Endothelial cell of umbilical vein (primary cell): ENCODE data around the gene RANGAP1. TPM values are rescaled to one million over a fixed set of nuclear protein-coding genes. Genes with fewer than 3 reads are reported as not detected.

Experiments
- BruUV-seq: library from RNA; stranded (reverse); fragments of 400-500 nt; replicated peaks from 2 replicates; lab custom pipeline; 2021; lab: Mats Ljungman, UMichigan
- CTCF ChIA-PET: fragments of 300-600, 350-600 bp; sonication (Branson Sonifier 250); formaldehyde crosslinking; loops from one replicate; lab custom pipeline; 2021; ENCODE audit warnings: antibody characterized with exemption, inconsistent platforms; lab: Charles Lee
- POLR2A ChIA-PET: fragments of 300-600, 350-600 bp; sonication (Branson Sonifier 250); formaldehyde crosslinking; loops from one replicate; lab custom pipeline; 2021; ENCODE audit warnings: antibody characterized with exemption, inconsistent platforms; lab: Charles Lee
- DNase-seq: peaks from one replicate; pipeline ENCODE4 v3.0.0-alpha.2; 2011; ENCODE audit warnings: low read depth, low spot score
- FAIRE-seq: peaks from 2 replicates; lab custom pipeline; 2011; peaks lifted over from hg19 to GRCh38; lab: Jason Lieb, UNC
- H2AFZ ChIP-seq: 2 replicates; pipeline ENCODE4 v1.6.0; 2012; ENCODE audit warnings: low read depth, low read length, control low read depth, inconsistent platforms
- H3K27ac ChIP-seq: 2 replicates; pipeline ENCODE4 v1.5.1; 2011; ENCODE audit warnings: low read depth, mild to moderate bottlenecking, control low read depth, low read length, moderate library complexity; ENCODE audit not compliant: insufficient read depth
- H3K27me3 ChIP-seq, 2 experiments: 2 replicates each; pipeline versions ENCODE4 v1.6.0 to v1.6.1; 2011; ENCODE audit warnings: low read length in 2 of 2, mixed read lengths in 1 of 2; ENCODE audit not compliant: control insufficient read depth in 2 of 2, insufficient read depth in 2 of 2
- H3K36me3 ChIP-seq, 2 experiments: 2 replicates in 1 of 2; 3 replicates in 1 of 2; pipeline ENCODE4 v1.5.1; 2011; ENCODE audit warnings: low read length in 2 of 2, mild to moderate bottlenecking in 1 of 2, moderate library complexity in 1 of 2; ENCODE audit not compliant: control insufficient read depth in 2 of 2, insufficient read depth in 2 of 2; ENCODE audit errors: extremely low read depth in 1 of 2
- H3K4me1 ChIP-seq: 3 replicates; pipeline ENCODE4 v1.5.1; 2011; ENCODE audit warnings: mild to moderate bottlenecking, low read length; ENCODE audit not compliant: control insufficient read depth, insufficient read depth; ENCODE audit errors: extremely low read depth
- H3K4me2 ChIP-seq: 2 replicates; pipeline ENCODE4 v1.6.1; 2011; ENCODE audit warnings: low read length, control low read depth, mixed read lengths; ENCODE audit not compliant: insufficient read depth
- H3K4me3 ChIP-seq, 3 experiments: fragments of 200-600 bp in 1 of 3; sonication (generic), shearing (Covaris generic) in 1 of 3; replicated peaks in 1 of 3; 2 replicates each; pipeline ENCODE4 v1.5.1; 2011 to 2016; ENCODE audit warnings: control low read depth in 3 of 3, low read length in 3 of 3, mild to moderate bottlenecking in 2 of 3, inconsistent platforms in 1 of 3, low read depth in 1 of 3, moderate library complexity in 1 of 3; ENCODE audit not compliant: insufficient read depth in 1 of 3
- H3K79me2 ChIP-seq: 2 replicates; pipeline ENCODE4 v1.6.0; 2012; ENCODE audit warnings: low read length, inconsistent platforms; ENCODE audit not compliant: control insufficient read depth, insufficient read depth
- H3K9ac ChIP-seq: replicated peaks from 2 replicates; pipeline ENCODE3; 2011; ENCODE audit warnings: low read length, control low read depth; ENCODE audit not compliant: insufficient read depth; ENCODE audit errors: extremely low read depth
- H3K9me1 ChIP-seq: replicated peaks from 3 replicates; pipeline ENCODE4 v1.6.0; 2011; ENCODE audit warnings: mild to moderate bottlenecking, low read length; ENCODE audit not compliant: control insufficient read depth, insufficient read depth; ENCODE audit errors: extremely low read depth
- H3K9me3 ChIP-seq: replicated peaks from 2 replicates; pipeline ENCODE4 v1.5.1; 2012; ENCODE audit warnings: low read length, inconsistent platforms; ENCODE audit not compliant: control insufficient read depth, insufficient read depth
- H4K20me1 ChIP-seq: replicated peaks from 2 replicates; pipeline ENCODE3; 2011; ENCODE audit warnings: mild to moderate bottlenecking, low read length; ENCODE audit not compliant: control insufficient read depth, insufficient read depth; ENCODE audit errors: extremely low read depth
- CTCF ChIP-seq, 2 donors: IDR thresholded peaks; 1 replicate in 1 of 2; 2 replicates in 1 of 2; pipeline ENCODE4 v1.5.1; 2011; ENCODE audit warnings: low read length in 2 of 2, mild to moderate bottlenecking in 2 of 2, moderate library complexity in 2 of 2, control low read depth in 1 of 2, inconsistent platforms in 1 of 2, low read depth in 1 of 2; ENCODE audit not compliant: insufficient read depth in 1 of 2; ENCODE audit errors: extremely low read depth in 1 of 2
- EZH2 ChIP-seq: IDR thresholded peaks from 2 replicates; pipeline ENCODE4 v1.6.1; 2012; ENCODE audit warnings: borderline replicate concordance, low read depth, mild to moderate bottlenecking, moderate library complexity, low read length, inconsistent platforms; ENCODE audit not compliant: severe bottlenecking
- FOS ChIP-seq: IDR thresholded peaks from 2 replicates; pipeline ENCODE4 v1.6.1; 2011; ENCODE audit warnings: mild to moderate bottlenecking, low read length, moderate library complexity, borderline replicate concordance; ENCODE audit not compliant: insufficient read depth
- GATA2 ChIP-seq: IDR thresholded peaks from 2 replicates; pipeline ENCODE4 v1.7.0; 2011; ENCODE audit warnings: low read depth, mild to moderate bottlenecking, moderate library complexity, mixed read lengths, low read length; ENCODE audit not compliant: insufficient read length, insufficient read depth
- JUN ChIP-seq: IDR thresholded peaks from 2 replicates; pipeline ENCODE4 v1.6.1; 2011; ENCODE audit warnings: borderline replicate concordance, low read depth; ENCODE audit not compliant: insufficient read length, insufficient read depth
- MYC ChIP-seq: IDR thresholded peaks from one replicate; pipeline ENCODE4 v1.6.1; 2011; ENCODE audit warnings: mild to moderate bottlenecking, low read depth, low read length
- POLR2A ChIP-seq: IDR thresholded peaks from 2 replicates; pipeline ENCODE4 v1.6.1; 2012; ENCODE audit warnings: low read depth, mild to moderate bottlenecking, control low read depth, low read length
- POLR2AphosphoS5 ChIP-seq: IDR thresholded peaks from 2 replicates; pipeline ENCODE4 v1.6.1; 2012; ENCODE audit warnings: low read depth, mild to moderate bottlenecking, control low read depth, low read length, moderate library complexity; ENCODE audit not compliant: insufficient read depth
- dilution Hi-C: fragments of 300-500 bp; cut with MboI; formaldehyde crosslinking; loops from one replicate; pipeline ENCODE4 v1.15.0; 2019; ENCODE audit warnings: low sequenced_read_pairs; ENCODE audit not compliant: extremely low pct_ligation_motif_present
- intact Hi-C: fragments of 100-400 bp; cut with micrococcal nuclease; formaldehyde crosslinking; loops from one replicate; pipeline ENCODE4 v1.10.0; 2022
- polyA plus RNA-seq, 4 experiments: library from polyadenylated mRNA; depleted of rRNA in 3 of 4; stranded (reverse) in 3 of 4; unstranded in 1 of 4; fragments of >200 nt; gene quantifications; 2 replicates each; pipeline versions ENCODE4 v1.2.1 to v1.2.3, GENCODE V29; 2011 to 2012; ENCODE audit warnings: missing spikeins in 1 of 4
- total RNA-seq: library from RNA; stranded (reverse); gene quantifications from 2 replicates; pipeline ENCODE4 v1.2.3, GENCODE V29; 2021
- TF ChIP-seq, protein P1 (sequence below): IDR thresholded peaks from 2 replicates; pipeline ENCODE4 v1.6.1; 2011; ENCODE audit not compliant: insufficient read depth, insufficient read length

Gene RANGAP1
- total and polyA plus RNA-seq, 2 donors (not counting 3 experiments of a cell fraction or from before 2014, with no cell fraction given), result 169 to 182 TPM

DNA sequence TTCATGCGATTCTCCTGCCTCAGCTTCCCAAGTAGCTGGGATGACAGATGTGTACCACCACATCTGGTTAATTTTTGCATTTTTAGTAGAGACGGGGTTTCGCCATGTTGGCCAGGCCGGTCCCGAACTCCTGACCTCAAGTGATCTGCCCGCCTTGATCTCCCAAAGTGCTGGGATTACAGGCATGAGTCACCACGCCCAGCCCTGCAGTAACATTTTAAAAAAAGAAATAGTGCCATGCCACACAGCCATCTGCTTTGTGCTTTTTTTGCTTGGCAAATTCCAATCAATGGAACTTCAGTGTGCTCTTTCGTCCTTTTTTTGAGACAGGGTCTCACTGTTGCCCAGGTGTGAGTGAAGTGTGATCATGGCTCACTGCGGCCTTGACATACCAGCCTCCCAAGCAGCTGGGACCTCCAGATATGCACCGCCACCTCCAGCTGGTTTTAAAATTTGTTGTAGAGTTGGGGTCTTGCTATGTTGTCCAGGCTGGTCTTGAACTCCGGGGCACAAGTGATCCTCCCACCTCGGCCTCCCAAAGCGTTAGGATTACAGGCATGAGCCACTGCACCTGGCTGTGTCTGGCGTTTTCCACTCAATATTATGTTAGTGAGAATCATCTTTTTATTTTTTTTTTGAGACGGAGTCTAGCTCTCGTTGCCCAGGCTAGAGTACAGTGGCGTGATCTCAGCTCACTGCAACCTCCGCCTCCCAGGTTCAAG is 43.4 kb downstream of the RANGAP1 start:
- H3K27ac ChIP-seq, result no peak overlapping the region
- ChIA-PET CTCF (interaction anchor here (1.3 to 3.0 kb wide), 3 partner anchors 12 to 320 kb away, joined by 3 to 9 read pairs (median 7); no protein-coding TSS in a partner anchor), POLR2A (no interaction called here)
- no peaks in the 10 kb centered on the region for H4K20me1 ChIP-seq
- H3K79me2 ChIP-seq, result no peaks in the 10 kb centered on the region
- TF ChIP-seq POLR2AphosphoS5, result no peak
- no peaks in the 10 kb centered on the region for H3K9me3 ChIP-seq
- no peak overlapping the region for H3K4me3 ChIP-seq
- DNase-seq, result no peak
- H2AFZ ChIP-seq, result no peak overlapping the region
- BruUV-seq, result no TSS peak
- no peaks in the 10 kb centered on the region for H3K9me1 ChIP-seq
- H3K4me1 ChIP-seq, result peaks cover 5% of the 10 kb centered on the region
- H3K4me2 ChIP-seq, result no peak overlapping the region
- no peak overlapping the region for H3K9ac ChIP-seq
- peaks cover under 1 to 22% of the 10 kb centered on the region in 2 experiments for H3K36me3 ChIP-seq
- dilution Hi-C loops (no loop called here), intact Hi-C loops (no loop called here)
- no peaks in the 10 kb centered on the region for H3K27me3 ChIP-seq
- FAIRE-seq, result peak; percentile 4

DNA sequence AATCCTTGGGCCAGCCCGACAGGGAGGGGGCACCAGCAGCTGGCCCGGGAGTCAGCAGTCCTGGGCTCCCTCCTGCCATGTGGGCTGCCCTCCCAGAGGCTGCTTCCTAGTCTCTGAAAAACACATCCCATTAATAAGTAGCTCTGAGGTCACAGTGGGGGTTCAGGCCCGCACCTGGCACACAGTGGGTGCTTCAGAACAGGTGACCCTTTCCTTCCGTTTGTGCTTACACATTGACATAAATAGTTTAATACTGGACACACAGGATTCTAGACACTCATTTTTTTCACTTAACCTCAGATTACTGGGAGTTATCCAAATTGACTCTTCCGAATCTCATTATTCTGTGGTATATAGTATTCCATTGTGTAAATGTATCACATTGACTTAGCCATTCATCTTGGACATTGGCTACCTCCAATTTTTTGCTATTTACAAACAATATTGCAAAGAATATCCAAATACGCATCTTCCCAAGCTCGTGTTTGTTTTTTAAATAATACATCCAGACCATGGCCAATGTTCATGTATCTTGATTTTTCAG is 44.8 kb downstream of the RANGAP1 start:
- Histone ChIP-seq H2AFZ (no peak overlapping the region), H3K27ac (no peak overlapping the region), H3K9me3 (no peaks in the 10 kb centered on the region), H3K36me3 (peaks cover 0 to 11% of the 10 kb centered on the region in 2 experiments), H3K4me1 (peaks cover 5% of the 10 kb centered on the region), H3K9ac (no peak overlapping the region), H3K27me3 (no peaks in the 10 kb centered on the region), H3K4me2 (no peak overlapping the region), H3K4me3 (no peak overlapping the region), H4K20me1 (no peaks in the 10 kb centered on the region), H3K79me2 (no peaks in the 10 kb centered on the region), H3K9me1 (no peaks in the 10 kb centered on the region)
- FAIRE-seq (no peak), DNase-seq (no peak)
- POLR2A ChIA-PET, result no interaction called here
- BruUV-seq, result no TSS peak
- CTCF ChIA-PET, result interaction anchor here (1.3 to 3.0 kb wide), 2 partner anchors 11 to 319 kb away, joined by 3 to 9 read pairs; no protein-coding TSS in a partner anchor
- intact Hi-C loops, result no loop called here
- TF ChIP-seq GATA2 (no peak), EZH2 (no peak), POLR2A (no peak), POLR2AphosphoS5 (no peak), CTCF (IDR thresholded peaks at IDR 0.05; ENCODE audit: extremely low read depth in 1 of 2, insufficient read depth in 1 of 2, low read depth in 1 of 2, low read length in 2 of 2) (no peak), JUN (no peak), FOS (no peak), MYC (no peak)
- TF ChIP-seq, protein P1, sequence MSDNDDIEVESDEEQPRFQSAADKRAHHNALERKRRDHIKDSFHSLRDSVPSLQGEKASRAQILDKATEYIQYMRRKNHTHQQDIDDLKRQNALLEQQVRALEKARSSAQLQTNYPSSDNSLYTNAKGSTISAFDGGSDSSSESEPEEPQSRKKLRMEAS, result no peak
- dilution Hi-C loops, result no loop called here
